HG03139 (cell line): ENCODE results near the gene MGAT3.
"Not testable (repeated sequence)": the region's sequence is repeated elsewhere in the genome, so short reads cannot be mapped to it uniquely, and the experiment has no call there.

Experiments
- ATAC-seq: cut with Tn5 transposase; IDR thresholded peaks from one replicate; pipeline ENCODE4 v1.9.1; 2021; ENCODE audit not compliant: unreplicated experiment

Gene MGAT3, protein sequence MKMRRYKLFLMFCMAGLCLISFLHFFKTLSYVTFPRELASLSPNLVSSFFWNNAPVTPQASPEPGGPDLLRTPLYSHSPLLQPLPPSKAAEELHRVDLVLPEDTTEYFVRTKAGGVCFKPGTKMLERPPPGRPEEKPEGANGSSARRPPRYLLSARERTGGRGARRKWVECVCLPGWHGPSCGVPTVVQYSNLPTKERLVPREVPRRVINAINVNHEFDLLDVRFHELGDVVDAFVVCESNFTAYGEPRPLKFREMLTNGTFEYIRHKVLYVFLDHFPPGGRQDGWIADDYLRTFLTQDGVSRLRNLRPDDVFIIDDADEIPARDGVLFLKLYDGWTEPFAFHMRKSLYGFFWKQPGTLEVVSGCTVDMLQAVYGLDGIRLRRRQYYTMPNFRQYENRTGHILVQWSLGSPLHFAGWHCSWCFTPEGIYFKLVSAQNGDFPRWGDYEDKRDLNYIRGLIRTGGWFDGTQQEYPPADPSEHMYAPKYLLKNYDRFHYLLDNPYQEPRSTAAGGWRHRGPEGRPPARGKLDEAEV

DNA sequence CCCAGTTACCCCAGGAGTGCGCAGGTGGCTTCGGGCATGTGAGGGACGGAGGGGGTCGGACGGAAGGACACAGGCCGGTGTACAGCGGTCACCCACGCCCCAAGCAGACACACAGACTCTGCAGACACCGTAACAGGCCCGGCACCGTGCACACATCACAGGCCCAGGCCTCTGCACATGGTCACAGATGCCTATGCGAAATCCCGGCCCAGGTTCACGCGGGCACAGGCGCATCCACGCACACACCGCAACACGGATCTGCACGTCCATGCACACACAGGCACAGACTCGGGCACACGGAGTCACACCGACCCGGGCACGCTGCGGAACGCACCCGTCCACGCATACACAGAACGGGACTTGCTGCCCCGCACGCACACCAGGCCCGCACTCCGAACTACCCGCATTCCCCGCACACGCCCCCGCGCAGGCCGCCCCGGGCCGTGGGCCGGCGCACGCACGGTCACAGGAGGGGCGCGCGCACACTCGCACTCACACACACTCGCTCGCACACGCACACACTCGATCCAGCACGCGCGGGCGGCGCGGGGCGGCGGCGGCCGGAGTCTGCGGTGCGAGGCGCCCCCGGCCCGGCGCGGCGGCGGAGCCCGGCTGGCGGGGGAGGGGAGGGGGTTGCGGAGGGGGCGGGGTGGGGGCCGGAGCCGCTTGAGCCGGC lies at the start of gene MGAT3:
MGAT3 (plus strand) TSS at position 491 of the 676 bp plus-strand sequence. CDS start 30,336 bp downstream, outside the sequence.
- no peak for ATAC-seq

DNA sequence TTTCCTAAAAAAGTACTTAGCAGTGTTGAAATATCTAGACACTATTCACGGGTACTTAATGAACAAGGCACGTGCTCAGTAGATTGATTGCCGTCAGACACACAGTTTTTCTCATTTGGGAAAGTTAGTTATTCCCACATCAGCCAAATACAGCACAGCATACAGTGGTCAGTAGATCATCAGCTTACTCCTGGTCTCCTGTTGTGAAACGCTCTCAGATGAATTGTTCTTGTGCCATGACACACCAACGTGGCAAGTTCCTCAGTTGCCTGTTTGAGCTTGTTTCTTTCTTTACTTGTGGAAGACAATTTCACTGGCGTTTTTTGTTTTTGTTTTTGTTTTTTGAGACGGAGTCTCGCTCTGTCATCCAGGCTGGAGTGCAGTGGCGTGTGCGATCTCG lies 48.6 kb upstream of the MGAT3 start:
- no peak for ATAC-seq

DNA sequence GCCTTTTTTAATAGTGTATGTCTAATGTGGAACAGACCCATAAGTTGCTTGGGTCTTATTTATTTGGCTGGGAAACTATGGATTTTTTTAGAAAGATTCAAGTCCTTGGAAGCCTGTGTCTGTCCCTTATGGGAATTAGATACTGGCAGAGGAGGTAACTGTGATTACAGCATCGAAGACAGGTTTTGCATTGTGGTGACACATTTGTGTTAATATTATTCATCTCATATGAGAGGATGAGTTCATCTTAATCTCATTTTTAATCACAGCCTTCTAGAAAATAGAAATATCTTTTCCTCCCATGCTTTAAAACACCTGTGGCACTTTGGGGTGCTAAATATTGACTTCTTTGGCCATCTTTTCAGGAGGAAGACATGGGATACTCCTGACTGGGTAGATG lies 48.0 kb upstream of the MGAT3 start:
- ATAC-seq = no peak

DNA sequence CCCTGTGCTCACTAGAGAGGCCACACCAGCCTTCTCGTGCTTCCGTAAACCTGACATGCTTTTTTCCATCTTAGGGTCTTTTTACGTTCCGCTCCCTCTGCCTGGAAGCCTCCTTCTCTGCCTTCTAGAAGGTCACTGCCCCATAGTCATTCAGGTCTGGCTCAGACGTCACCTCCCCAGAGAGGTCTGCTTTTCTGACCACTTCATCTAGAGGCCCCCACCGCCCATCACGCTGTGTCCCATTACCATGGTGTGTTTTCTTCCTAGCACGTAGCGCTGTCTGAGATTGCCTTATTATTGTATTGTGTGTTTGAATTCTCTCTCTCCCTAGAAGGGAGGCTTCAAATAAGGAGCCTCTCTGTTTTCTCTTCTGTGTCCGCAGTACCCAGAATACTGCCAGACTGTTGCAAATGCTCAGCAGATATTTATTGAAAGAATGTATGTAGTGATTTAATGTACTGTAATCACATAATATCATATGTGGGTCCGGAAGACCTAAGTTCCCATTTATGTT lies 47.2 kb upstream of the MGAT3 start:
- ATAC-seq = no peak

DNA sequence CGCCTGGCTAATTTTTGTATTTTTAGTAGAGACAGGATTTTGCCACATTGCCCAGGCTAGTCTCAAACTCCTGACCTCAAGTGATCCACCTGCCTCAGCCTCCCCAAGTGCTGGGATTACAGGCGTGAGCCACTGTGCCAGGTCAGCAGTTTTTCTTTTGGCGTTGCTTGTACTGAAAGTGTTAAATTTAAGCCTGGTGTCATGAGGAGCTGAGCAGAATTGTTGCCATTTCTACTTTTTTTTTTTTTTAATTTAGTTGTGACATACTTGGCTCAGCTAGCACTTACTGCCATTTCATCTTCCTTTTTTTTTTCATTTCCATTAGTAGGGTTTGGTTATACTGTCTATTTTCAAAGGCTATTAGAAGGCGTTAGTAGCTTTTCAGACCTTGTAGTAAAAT lies 46.5 kb upstream of the MGAT3 start:
- no peak for ATAC-seq

DNA sequence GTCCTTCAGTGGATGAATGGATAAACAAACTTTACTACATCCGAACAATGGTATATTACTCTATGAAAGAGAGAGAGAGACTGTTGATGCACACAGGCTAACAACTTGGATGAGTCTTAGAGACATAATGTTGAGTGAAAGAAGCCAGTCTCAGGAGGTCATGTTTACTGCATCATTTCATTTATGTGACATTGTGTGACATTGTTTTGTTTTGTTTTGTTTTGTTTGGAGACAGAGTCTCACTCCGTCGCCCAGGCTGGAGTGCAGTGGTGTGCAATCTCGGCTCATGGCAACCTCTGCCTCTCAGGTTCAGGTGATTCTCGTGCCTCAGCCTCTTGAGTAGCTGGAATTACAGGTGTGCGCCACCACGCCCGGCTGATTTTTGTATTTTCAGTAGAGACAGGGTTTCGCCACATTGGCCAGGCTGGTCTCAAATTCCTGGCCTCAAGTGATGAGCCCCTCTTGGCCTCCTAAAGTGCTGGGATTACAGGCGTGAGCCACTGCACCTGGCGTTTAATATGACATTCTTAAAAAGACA lies 44.9 kb upstream of the MGAT3 start:
- ATAC-seq = not testable (repeated sequence)

DNA sequence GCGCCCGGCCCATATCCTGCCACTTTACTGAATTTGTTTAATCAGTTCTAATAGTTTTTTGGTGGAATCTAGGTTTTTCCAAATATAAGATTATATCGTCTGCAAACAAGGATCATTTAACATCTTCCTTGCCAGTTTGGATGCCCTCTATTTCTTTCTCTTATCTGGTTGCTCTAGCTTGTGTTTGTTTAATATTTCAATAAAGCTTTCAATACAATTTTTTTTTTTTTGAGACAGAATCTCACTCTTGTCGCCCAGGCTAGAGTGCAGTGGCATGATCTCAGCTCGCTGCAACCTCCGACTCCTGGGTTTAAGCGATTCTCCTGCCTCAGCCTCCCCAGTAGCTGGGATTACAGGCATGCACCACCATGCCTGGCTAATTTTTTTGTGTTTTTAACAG lies 43.6 kb upstream of the MGAT3 start:
- not testable (repeated sequence) for ATAC-seq

DNA sequence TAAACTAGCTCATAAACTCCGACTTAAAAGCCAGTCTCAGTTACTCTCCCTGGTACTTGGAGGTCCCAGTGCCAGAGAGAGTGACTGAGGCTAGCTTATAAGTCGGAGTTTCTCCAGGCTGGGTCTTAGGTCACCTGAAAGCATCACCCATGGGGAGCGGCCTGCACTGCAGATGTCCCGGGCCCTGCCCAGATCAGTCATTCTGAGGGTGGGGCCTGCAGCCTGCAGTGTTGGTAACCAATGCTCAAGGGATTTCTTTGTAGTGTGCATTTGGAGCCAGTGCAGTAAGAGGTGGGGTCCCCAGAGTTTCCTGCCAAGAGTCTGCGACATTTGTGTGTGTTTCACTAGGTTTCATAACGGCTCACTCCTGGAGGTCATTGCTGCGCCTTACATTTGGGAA lies 42.4 kb upstream of the MGAT3 start:
- ATAC-seq = no peak

DNA sequence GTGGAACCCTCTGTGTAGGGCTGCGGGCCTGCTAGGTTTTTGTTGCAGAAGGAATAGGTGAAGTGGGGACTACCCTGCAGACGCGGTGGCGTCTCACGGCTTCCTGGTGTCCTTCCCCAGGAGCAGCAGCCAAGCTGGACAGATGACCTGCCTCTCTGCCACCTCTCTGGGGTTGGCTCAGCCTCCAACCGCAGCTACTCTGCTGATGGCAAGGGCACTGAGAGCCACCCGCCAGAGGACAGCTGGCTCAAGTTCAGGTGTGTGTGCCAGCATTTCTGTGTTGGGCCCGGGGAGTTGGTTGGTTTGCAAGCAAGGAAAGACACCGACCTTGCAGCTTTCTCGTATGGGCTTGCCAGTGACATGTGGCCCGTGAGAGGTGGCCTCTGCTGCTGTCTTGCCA lies 41.9 kb upstream of the MGAT3 start:
- ATAC-seq = no peak

DNA sequence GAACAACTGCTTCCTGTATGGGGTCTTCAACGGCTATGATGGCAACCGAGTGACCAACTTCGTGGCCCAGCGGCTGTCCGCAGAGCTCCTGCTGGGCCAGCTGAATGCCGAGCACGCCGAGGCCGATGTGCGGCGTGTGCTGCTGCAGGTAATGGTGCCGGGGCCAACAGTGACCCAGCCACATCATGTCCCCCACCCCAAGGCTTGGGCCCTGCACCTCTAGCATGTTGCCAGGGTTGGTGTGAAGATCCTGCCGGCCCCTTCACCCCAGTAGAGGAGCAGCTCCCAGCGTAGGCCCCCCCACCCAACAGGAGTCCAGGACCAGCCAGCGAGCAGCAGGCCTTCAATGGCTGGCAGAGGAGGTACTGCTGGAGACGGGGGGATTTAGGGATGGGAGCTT lies 41.3 kb upstream of the MGAT3 start:
- no peak for ATAC-seq

DNA sequence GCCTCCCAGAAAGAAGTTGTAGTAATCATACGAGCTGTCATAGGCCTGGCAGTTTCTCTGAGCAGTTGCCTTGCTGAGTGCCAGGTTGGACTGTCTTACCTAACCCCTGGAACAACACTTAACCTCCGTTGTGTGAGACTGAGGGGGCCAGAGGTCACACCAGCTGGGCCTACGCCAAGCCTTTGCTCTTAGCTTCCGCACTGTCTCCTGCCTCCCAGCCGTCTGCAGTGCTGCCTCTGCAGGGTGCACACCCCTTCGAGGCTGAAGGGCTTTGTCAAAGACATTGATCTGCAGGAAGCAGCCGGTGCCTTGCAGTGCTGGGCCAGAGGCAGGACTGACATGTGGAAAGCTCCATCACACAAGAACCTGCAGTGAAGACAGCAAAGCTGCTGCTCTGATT lies 40.5 kb upstream of the MGAT3 start:
- ATAC-seq = no peak

DNA sequence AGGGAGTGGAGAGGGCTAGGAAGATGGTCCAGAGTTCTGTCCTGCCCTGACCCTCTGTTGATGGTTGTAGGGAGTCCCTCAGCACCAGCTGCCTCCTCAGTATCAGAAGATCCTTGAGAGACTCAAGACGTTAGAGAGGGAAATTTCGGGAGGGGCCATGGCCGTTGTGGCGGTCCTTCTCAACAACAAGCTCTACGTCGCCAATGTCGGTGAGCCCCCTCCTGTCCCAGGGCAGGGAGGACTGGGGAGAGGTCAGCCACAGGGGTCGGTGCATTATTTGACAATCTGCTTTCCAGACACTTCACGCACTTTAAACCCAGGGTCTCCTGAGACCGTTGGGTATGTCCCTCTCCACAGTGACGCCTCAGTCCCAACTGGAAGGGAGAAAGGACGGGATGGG lies 39.2 kb upstream of the MGAT3 start:
- ATAC-seq = no peak

DNA sequence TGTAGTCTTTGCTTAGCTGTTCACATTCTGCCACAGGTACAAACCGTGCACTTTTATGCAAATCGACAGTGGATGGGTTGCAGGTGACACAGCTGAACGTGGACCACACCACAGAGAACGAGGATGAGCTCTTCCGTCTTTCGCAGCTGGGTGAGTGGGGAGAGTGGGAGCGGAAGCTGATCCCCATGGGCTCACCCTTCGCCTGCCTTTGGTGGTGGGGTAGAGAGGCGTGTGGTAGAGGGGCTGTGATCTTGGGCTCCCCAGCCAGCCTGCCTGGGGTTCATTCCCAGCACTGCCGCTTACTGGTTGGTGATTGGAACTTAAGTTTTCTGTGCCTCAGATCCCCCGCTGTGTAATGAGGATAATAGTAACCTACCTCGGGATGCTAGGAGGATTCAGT lies 38.1 kb upstream of the MGAT3 start:
- ATAC-seq = no peak

DNA sequence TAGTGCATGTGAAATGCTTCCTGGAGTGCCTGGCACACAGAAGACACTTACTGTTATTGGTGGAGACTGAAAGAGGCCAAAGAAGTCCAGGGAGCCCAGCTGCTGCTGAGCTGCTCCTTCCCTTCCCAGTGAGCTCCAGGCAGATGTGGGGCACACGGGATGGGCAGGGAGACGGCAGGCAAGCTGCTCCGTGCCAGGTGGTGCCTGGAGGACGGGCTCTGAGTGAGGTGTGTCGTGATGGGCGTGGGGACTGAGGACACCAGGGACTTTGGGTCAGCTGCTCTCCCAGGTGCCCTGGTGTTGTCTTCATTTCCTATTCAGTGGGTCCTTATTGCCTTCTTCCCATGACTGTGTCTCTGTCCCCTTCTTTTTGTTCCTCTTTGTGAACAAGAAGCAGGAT lies 37.7 kb upstream of the MGAT3 start:
- no peak for ATAC-seq

DNA sequence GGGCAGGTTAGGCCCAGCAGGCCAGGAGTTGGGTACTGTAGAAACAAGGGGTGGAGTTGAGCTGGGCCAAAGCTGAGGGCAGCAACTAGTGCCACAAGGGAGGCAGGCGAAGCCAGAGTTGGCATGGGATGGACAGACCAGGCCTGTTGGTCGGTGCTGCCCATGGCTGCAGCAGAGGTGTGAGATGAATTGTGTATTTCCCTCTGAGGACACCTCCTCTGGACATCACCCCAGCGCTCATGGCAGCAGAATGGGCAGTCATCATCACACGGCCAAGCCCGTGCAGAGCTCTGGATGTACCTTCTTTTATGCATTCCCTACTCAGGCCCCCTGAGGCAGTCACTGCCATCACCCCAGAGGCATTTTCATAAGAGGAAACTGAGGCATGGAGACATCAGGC lies 36.9 kb upstream of the MGAT3 start:
- ATAC-seq = no peak

DNA sequence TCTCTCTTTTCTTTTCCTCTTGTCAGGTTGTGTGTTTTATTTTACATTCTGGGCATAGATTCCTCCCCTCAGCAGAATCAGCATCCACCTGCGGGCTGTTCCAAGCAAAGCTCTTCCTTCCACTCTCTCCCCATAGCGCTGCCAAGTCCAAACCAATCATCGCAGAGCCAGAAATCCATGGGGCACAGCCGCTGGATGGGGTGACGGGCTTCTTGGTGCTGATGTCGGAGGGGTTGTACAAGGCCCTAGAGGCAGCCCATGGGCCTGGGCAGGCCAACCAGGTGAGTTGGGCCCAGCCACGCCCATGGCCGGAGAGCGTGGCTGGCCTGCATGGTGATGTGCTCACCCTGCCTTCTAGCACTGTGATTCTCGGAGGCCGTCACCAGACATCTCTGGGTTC lies 35.1 kb upstream of the MGAT3 start:
- no peak for ATAC-seq

DNA sequence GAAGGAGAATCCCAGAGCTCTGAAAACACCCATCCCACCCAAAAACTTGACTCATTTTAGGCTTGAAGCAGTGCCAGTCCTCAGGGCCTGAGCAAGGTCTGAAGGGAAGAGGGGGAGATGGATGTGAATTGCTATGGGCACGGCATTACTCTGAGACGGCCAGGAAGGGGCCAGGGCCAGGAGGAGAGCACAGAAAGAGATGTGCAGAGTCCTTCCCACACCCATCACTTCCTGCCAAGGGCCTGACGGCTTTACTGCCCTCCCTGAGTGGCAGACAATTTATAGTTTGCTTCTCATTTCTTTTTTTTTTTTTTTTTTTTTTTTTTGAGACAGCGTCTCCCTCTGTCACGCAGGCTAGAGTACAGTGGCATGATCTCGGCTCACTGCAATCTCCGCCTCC lies 34.7 kb upstream of the MGAT3 start:
- ATAC-seq = no peak

DNA sequence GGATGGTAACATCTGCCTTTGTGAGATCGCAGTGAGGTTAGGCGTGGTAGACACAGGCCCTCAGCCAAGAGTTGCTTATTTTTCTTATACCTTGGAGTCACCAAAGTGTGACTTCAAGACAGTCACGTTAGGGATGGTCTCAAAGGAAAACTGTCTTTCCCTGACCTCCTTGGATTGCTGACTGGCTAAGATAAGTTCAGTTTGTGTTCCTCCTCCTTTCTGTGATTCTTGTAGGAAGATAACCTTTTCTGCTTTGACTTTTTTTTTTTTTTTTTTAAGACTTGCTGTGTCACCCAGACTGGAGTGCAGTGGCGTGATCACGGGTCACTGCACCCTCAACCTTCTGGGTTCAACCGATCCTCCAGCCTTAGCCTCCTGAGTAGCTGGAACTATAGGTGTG lies 34.1 kb upstream of the MGAT3 start:
- no peak for ATAC-seq

DNA sequence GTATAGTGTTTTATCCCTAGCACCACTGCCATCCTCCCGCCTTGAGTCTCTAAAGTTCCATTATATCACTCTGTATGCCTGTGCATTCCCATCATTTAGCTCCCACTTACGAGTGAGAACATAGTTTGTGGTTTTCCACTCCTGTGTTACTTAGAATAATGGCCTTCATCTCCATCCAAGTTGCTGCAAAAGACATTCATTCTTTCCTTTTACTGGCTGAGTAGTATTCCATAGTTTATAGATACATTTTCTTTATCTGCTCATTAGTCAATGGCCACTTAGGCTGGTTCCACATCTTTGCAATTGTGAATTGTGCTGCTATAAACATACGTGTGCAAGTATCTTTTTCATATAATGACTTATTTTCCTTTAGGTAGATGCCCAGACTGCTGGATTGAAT lies 32.8 kb upstream of the MGAT3 start:
- ATAC-seq = no peak

DNA sequence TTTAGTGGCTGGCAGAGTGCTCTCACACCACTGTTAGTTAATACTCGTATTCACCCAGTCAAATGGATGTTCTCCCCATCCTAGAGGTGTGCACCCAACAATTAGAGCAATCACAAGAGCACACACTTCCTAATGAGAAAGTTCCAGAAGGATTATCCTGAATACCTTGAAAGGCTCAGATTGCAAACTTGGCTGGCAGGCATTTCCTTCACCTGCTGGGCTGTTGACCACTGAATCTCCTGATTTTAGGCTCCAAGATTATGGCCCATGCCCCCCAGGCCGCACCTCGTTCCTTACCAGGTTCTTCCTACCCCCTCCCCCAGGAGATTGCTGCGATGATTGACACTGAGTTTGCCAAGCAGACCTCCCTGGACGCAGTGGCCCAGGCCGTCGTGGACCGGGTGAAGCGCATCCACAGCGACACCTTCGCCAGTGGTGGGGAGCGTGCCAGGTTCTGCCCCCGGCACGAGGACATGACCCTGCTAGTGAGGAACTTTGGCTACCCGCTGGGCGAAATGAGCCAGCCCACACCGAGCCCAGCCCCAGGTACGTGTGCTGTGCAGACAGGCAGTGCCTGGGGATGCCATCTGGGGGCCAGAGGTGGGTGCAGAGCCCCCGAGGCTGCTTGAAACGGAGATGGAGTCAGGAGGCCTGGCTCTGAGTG lies 30.3 kb upstream of the MGAT3 start:
- no peak for ATAC-seq
